ENCODE measurements around the gene CELA3A. TPM values are rescaled to one million over a fixed set of nuclear protein-coding genes. Genes with fewer than 3 reads are reported as not detected.
A peak's percentile ranks its signal among the peaks of the same experiment; 100 is the strongest.
"Not testable (repeated sequence)": the region's sequence is repeated elsewhere in the genome, so short reads cannot be mapped to it uniquely, and the experiment has no call there.

CELA3A gene
- total RNA-seq, 3 donors from 2014 or later (not counting 1 experiment from before 2014, with no cell fraction given), result not detected

GRCh38 chr1:22005261-22006149 lies 4.0 kb downstream of the CELA3A start:
- H3K36me3 Mint-ChIP-seq; H3K27ac Mint-ChIP-seq; intact Hi-C loops (cut with micrococcal nuclease); H3K4me3 ChIP-seq (ENCODE audit: low read length); H3K9me3 Mint-ChIP-seq; H3K36me3 ChIP-seq (ENCODE audit: control insufficient read depth, insufficient read depth, low read length); H3K4me3 Mint-ChIP-seq; H3K27ac ChIP-seq (ENCODE audit: low read length); H3K9me3 ChIP-seq (ENCODE audit: control insufficient read depth, insufficient read depth, low read length); H3K27me3 ChIP-seq (ENCODE audit: control insufficient read depth, insufficient read depth, low read length); H3K4me1 ChIP-seq (ENCODE audit: control insufficient read depth, insufficient read depth, low read length); H3K4me1 Mint-ChIP-seq; H3K27me3 Mint-ChIP-seq (ENCODE audit: low read depth in 2 of 2): not testable (repeated sequence)
- DNase-seq, result peak in 1 of 2 donors; percentile 53
- WGBS (ENCODE audit: insufficient coverage), result 84% methylated on average over 17 of the region's 18 CpGs
- ATAC-seq, result peak in 2 of 3 donors; percentile 59 to 64

- H3K27me3 Mint-ChIP-seq (ENCODE audit: low read depth in 2 of 2); ATAC-seq; H3K4me1 Mint-ChIP-seq; H3K27ac ChIP-seq (ENCODE audit: low read length); H3K27me3 ChIP-seq (ENCODE audit: control insufficient read depth, insufficient read depth, low read length); H3K36me3 Mint-ChIP-seq; H3K9me3 Mint-ChIP-seq; H3K36me3 ChIP-seq (ENCODE audit: control insufficient read depth, insufficient read depth, low read length); H3K4me1 ChIP-seq (ENCODE audit: control insufficient read depth, insufficient read depth, low read length); H3K9me3 ChIP-seq (ENCODE audit: control insufficient read depth, insufficient read depth, low read length); intact Hi-C loops (cut with micrococcal nuclease); H3K4me3 Mint-ChIP-seq; H3K27ac Mint-ChIP-seq; DNase-seq; H3K4me3 ChIP-seq (ENCODE audit: low read length): not testable (repeated sequence)
- 94% methylated on average over 10 of the region's 13 CpGs for WGBS (ENCODE audit: insufficient coverage)
These were observed 5.3 kb downstream of the CELA3A start for GRCh38 chr1:22006736-22007135.

- H3K4me3 Mint-ChIP-seq; H3K27me3 ChIP-seq (ENCODE audit: control insufficient read depth, insufficient read depth, low read length); H3K36me3 Mint-ChIP-seq; H3K4me1 Mint-ChIP-seq; ATAC-seq; H3K27ac Mint-ChIP-seq; DNase-seq; H3K9me3 Mint-ChIP-seq; H3K36me3 ChIP-seq (ENCODE audit: control insufficient read depth, insufficient read depth, low read length); H3K9me3 ChIP-seq (ENCODE audit: control insufficient read depth, insufficient read depth, low read length); H3K4me1 ChIP-seq (ENCODE audit: control insufficient read depth, insufficient read depth, low read length); intact Hi-C loops (cut with micrococcal nuclease); H3K27ac ChIP-seq (ENCODE audit: low read length); H3K4me3 ChIP-seq (ENCODE audit: low read length); H3K27me3 Mint-ChIP-seq (ENCODE audit: low read depth in 2 of 2): not testable (repeated sequence)
- WGBS (ENCODE audit: insufficient coverage), result 93% methylated on average over 5 of the region's 10 CpGs
These were observed 5.8 kb downstream of the CELA3A start for GRCh38 chr1:22007262-22007661.

GRCh38 chr1:22009566-22009965 lies 8.1 kb downstream of the CELA3A start:
- H3K27ac Mint-ChIP-seq; H3K9me3 ChIP-seq (ENCODE audit: control insufficient read depth, insufficient read depth, low read length); H3K36me3 ChIP-seq (ENCODE audit: control insufficient read depth, insufficient read depth, low read length); intact Hi-C loops (cut with micrococcal nuclease); H3K27me3 Mint-ChIP-seq (ENCODE audit: low read depth in 2 of 2); H3K27ac ChIP-seq (ENCODE audit: low read length); H3K27me3 ChIP-seq (ENCODE audit: control insufficient read depth, insufficient read depth, low read length); H3K9me3 Mint-ChIP-seq; H3K4me3 Mint-ChIP-seq; H3K4me3 ChIP-seq (ENCODE audit: low read length); H3K4me1 Mint-ChIP-seq; ATAC-seq; DNase-seq; H3K36me3 Mint-ChIP-seq; H3K4me1 ChIP-seq (ENCODE audit: control insufficient read depth, insufficient read depth, low read length): not testable (repeated sequence)
- 88% methylated on average over 4 of the region's 11 CpGs for WGBS (ENCODE audit: insufficient coverage)

GRCh38 chr1:22012752-22013151 lies 11.3 kb downstream of the CELA3A start:
- intact Hi-C loops (cut with micrococcal nuclease); H3K4me3 Mint-ChIP-seq; H3K4me3 ChIP-seq (ENCODE audit: low read length); H3K27ac Mint-ChIP-seq; H3K36me3 Mint-ChIP-seq; H3K27me3 ChIP-seq (ENCODE audit: control insufficient read depth, insufficient read depth, low read length); H3K27me3 Mint-ChIP-seq (ENCODE audit: low read depth in 2 of 2); H3K27ac ChIP-seq (ENCODE audit: low read length); ATAC-seq; H3K4me1 Mint-ChIP-seq; H3K4me1 ChIP-seq (ENCODE audit: control insufficient read depth, insufficient read depth, low read length); H3K9me3 ChIP-seq (ENCODE audit: control insufficient read depth, insufficient read depth, low read length); H3K9me3 Mint-ChIP-seq; DNase-seq; H3K36me3 ChIP-seq (ENCODE audit: control insufficient read depth, insufficient read depth, low read length): not testable (repeated sequence)
- no CpG with 5 or more reads among the region's 4 CpGs for WGBS (ENCODE audit: insufficient coverage)

GRCh38 chr1:22014575-22015206 lies 13.2 kb downstream of the CELA3A start:
- not testable (repeated sequence) for H3K27ac Mint-ChIP-seq, H3K36me3 Mint-ChIP-seq

More at GRCh38 chr1:22014575-22015206, 13.2 kb downstream of the CELA3A start:
- H3K27ac ChIP-seq (ENCODE audit: low read length); ATAC-seq; H3K4me3 Mint-ChIP-seq; H3K27me3 Mint-ChIP-seq (ENCODE audit: low read depth in 2 of 2); H3K9me3 ChIP-seq (ENCODE audit: control insufficient read depth, insufficient read depth, low read length); DNase-seq; H3K36me3 ChIP-seq (ENCODE audit: control insufficient read depth, insufficient read depth, low read length); H3K9me3 Mint-ChIP-seq; H3K4me3 ChIP-seq (ENCODE audit: low read length); intact Hi-C loops (cut with micrococcal nuclease); H3K27me3 ChIP-seq (ENCODE audit: control insufficient read depth, insufficient read depth, low read length): not testable (repeated sequence)
- peaks cover 12% of the 10 kb centered on the region for H3K4me1 ChIP-seq (ENCODE audit: control insufficient read depth, insufficient read depth, low read length)
- H3K4me1 Mint-ChIP-seq, result peaks cover 10 to 13% of the 10 kb centered on the region in 2 donors
- 90% methylated on average over 12 of the region's 13 CpGs for WGBS (ENCODE audit: insufficient coverage)

All from natural killer cell (primary cell).